GM12891 (cell line): ENCODE results near the gene CEP104.

ENCODE experiments used
- PAX5 ChIP-seq: IDR thresholded peaks from 2 replicates; pipeline ENCODE4 v1.6.1; 2011; ENCODE audit warnings: low read length, moderate library complexity, mild to moderate bottlenecking; ENCODE audit not compliant: insufficient read depth, severe bottlenecking
- POLR2A ChIP-seq: IDR thresholded peaks from 2 replicates; pipeline ENCODE4 v1.6.1; 2011; ENCODE audit warnings: low read depth, low read length, control low read depth
- POLR2AphosphoS5 ChIP-seq: IDR thresholded peaks from 2 replicates; pipeline ENCODE4 v1.6.1; 2011; ENCODE audit warnings: low read depth, low read length, control low read depth
- POU2F2 ChIP-seq: IDR thresholded peaks from 2 replicates; pipeline ENCODE4 v1.6.1; 2011; ENCODE audit warnings: low read depth, mild to moderate bottlenecking, control low read depth, low read length, moderate library complexity
- TAF1 ChIP-seq: IDR thresholded peaks from 2 replicates; pipeline ENCODE4 v1.6.1; 2011; ENCODE audit warnings: low read depth, low read length, control low read depth

DNA sequence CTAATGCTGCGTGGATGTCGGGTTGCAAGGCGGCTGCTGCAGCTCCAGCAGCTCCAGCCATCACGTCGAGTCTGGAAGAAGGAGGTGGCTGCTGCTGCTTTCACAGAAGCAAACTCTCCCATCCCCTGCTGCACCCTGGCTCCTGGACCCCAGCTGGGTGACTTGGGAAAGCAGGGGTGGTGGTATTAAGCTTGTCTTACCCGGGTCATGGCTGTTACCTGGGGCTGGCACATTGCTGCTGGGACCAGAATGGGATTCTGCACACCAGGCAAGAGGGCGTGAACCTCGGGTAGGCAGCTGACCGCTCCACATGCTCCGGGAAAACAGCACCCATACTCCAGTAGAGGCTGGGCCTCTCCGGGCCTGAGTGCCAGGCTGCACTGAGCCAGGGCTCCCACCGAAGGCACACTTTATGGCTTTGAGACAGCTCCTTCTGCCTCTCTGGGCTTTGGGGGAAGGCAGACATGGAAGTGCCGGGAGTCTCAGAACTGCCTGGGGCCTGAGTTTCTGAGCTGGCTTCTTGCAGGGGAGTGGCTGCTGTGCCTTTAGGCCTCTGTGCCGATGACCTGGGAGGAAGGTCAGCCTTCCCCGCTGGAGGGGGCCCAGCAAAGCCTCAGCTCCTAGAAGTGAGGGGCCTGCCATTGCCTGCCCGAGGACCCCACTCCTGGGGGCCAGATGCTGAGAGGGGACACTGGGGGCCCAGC, 83.3 kb downstream of the CEP104 start:
- TF ChIP-seq POLR2AphosphoS5 (no peak), POLR2A (no peak), POU2F2 (no peak), PAX5 (no peak), TAF1 (no peak)
